LNCaP clone FGC (cell line): Measurements from ENCODE around the gene TBX1.

ENCODE experiments used
- DNase-seq: peaks from one replicate; pipeline ENCODE4 v3.0.0-alpha.2; 2011; ENCODE audit warnings: low read depth
- H3K4me3 ChIP-seq: 2 replicates; pipeline ENCODE4 v1.5.1; 2011; ENCODE audit warnings: mild to moderate bottlenecking, low read depth, low read length, control low read depth
- CTCF ChIP-seq: IDR thresholded peaks from 2 replicates; pipeline ENCODE4 v1.5.1; 2012; ENCODE audit warnings: mild to moderate bottlenecking; ENCODE audit not compliant: control insufficient read depth, insufficient read depth; ENCODE audit errors: extremely low read depth

Gene TBX1

GRCh38 chr22:19743651-19744050, 16.9 kb upstream of the TBX1 start:
- H3K4me3 ChIP-seq = no peak overlapping the region
- no peak for TF ChIP-seq CTCF
- DNase-seq = no peak

GRCh38 chr22:19744350-19745006, 16.1 kb upstream of the TBX1 start:
- no peak for TF ChIP-seq CTCF
- DNase-seq = no peak

GRCh38 chr22:19745155-19746101, 15.2 kb upstream of the TBX1 start:
- TF ChIP-seq CTCF = no peak
- DNase-seq = no peak
- H3K4me3 ChIP-seq = no peak overlapping the region

More at GRCh38 chr22:19744350-19745006, 16.1 kb upstream of the TBX1 start:
- H3K4me3 ChIP-seq = no peak overlapping the region

GRCh38 chr22:19746726-19747125, 13.9 kb upstream of the TBX1 start:
- no peak overlapping the region for H3K4me3 ChIP-seq
- no peak for TF ChIP-seq CTCF
- no peak for DNase-seq

- no peak for TF ChIP-seq CTCF
- no peak for DNase-seq
- no peak overlapping the region for H3K4me3 ChIP-seq
Observed at GRCh38 chr22:19747551-19747950, 13.0 kb upstream of the TBX1 start.

GRCh38 chr22:19748139-19748538, 12.4 kb upstream of the TBX1 start:
- DNase-seq = no peak
- no peak for TF ChIP-seq CTCF
- H3K4me3 ChIP-seq = no peak overlapping the region
